HG02571 (cell line): ENCODE measurements around the gene MPZL1.

Experiments
- ATAC-seq: cut with Tn5 transposase; IDR thresholded peaks from one replicate; pipeline ENCODE4 v1.9.1; 2021; ENCODE audit warnings: mild to moderate bottlenecking, moderate library complexity; ENCODE audit not compliant: unreplicated experiment

MPZL1 gene

DNA sequence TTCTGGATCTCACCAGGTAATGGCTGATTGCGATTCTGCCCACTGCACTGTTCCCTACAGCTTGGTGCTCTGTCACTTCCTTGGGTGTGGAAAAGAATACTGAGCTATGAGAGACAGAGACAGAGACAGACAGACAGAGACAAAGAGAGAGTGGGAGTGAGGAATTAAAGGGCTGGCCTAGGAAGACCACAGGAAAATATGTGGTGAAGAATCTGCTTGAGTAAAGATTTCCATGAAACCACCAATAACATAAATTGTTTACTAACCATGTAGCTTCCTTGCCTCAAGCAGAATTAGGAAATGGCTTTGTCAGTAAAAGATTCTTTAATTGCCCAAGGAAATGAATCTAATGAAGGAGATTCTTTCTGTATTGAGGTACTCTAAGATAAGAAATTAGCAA, 54.4 kb downstream of the MPZL1 start:
- no peak for ATAC-seq

DNA sequence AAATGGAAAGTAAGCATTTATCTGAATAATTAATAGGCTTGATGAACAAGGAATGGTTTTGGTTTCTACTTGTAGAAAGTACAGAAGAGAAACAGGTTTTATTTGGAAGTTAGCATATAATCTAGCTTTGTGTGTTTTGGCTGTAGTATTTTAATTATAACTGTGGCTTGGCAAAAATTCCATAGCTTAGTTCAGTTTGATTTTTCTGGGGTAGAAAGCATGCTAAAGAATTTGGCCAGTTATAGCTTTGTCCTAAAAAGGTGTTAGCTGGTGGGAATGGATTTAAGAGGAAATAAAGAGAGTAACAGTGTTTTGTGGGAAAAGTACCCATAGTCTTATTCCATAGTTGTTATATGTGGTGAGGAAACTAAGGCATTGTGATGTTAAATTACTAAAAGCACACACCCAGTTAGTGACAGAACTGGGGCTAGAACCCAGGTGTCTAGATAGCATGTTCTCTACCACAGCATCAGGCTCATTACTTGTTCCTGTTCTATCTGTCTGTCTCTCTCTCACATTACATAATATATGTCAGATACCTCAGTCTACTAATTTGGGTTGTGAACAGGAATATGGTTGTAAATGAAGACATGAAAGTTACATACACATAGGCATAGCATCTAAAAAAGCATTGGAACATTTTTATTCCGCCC, 55.0 kb downstream of the MPZL1 start:
- ATAC-seq = no peak

DNA sequence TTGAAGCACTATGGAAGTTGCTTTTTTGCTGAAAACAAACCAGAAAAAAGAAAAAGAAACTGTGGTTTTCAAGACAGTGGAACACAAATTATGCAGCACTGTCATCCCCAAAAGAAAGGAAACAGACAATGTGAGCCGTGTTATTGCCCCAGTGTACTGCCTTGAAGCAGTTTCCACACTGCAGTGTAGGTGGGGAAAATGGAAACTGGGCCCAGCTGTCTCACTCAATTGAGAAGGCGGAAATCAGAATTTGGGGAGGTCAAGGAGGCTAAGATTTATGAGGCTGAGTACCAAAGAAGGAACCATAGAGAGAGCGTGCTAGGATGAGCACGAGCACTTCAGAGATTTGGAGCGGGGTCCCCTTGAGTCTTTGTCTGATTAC, 55.5 kb downstream of the MPZL1 start:
- no peak for ATAC-seq

DNA sequence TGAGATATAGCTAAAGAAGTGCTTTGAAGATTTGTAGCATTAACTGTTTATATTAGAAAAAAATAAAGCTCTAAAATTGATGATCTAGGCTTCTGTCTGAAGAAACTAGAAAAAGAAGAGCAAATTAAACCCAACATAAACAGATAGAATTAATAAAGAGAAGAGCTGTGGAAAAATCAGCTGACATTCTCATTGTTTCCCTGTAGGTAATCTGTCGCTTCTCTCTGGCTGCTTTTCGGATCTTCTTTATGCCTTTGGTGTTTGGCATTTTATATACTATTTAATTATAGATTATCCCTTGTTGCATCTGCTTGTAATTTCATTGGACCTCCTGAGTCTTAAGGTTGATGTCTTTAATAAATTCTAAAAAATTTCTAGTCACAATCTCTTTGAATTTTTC, 59.8 kb downstream of the MPZL1 start:
- ATAC-seq = no peak

DNA sequence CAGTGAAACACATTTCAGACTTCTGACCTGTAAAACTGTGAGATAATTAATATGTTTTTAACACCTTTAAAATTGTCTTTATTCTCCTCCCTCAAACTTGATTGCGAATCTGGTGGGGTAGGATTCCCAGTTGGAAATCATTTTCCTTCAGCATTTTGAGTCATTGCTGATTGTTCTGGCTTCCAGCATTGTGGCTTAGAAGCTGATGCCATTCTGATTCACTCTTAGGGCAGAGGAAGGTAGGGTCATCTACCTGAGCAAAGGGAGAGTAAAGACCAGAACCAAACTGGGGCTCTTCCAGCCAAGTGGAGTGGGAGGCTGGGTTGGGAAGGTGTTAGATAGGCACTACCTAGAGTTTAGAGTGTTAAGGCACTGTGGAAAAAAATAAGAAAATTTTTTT, 61.2 kb downstream of the MPZL1 start:
- ATAC-seq = no peak

DNA sequence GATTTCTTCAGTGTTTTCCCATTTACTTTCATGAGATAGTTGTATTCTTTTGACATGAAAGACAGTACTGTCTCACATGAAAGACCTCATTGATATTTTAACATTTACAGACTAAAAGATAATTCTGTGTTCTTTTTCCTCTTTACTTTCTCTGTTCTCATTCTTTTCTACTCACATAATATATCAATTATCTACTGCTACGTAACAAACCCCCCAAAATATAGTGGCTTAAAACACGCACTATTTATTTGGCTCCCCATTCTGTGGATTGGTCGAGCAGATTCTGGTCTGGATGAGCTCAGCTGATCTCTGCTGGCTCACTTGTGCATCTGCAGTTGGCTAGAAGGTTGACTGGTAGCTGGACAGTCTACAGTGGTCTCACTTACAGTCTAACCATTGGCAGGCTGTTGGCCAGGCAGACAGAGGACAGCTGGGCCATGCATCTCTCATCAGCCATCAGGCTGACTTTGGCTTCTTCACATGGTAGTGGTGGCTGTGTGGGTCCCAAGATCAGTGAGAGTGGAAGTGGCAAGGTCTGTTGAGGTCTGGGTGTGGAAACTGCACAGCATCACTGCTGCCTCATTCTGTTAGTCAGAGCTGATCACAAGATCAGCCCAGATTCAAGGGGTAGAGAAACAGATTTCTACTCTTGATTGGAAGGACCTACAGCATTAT, 63.2 kb downstream of the MPZL1 start:
- no peak for ATAC-seq

DNA sequence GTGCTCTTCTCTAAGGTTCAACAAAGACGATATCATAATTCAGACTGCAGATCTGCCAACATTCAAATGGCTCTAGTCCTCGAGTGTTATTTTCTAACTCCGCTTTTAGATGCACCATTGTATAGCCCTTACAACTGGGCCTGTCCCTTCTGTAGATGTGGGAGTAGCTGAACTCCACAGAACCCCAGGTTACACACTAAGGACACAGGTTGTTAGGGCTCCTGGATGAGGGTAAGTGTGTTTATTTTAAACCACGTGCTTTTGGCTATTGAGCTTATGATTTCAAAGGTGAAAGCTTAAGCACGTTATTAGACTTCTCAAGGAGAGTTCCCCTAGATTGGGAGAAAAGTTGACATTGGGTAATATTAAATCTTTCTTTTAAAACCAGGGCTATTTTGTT, 64.7 kb downstream of the MPZL1 start:
- no peak for ATAC-seq

DNA sequence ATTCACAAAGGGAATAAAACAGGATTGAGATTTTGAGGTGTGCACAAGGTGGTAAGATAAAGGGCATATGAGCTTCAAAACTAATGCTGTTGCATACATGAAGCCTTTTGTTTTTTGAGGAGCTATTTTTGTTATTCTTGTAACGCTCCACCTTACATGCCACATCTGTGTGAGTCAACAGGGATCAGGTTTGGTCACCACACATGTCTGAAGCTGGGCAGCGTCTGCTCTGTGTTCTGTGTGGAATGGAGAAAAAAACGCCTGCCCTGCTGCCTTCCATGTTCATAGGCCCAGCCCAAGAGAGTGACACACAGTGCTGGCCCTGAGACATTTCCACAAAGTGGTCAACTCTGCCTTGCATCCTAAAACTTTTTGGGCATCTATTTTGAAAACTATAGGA, 67.7 kb downstream of the MPZL1 start:
- ATAC-seq = no peak

DNA sequence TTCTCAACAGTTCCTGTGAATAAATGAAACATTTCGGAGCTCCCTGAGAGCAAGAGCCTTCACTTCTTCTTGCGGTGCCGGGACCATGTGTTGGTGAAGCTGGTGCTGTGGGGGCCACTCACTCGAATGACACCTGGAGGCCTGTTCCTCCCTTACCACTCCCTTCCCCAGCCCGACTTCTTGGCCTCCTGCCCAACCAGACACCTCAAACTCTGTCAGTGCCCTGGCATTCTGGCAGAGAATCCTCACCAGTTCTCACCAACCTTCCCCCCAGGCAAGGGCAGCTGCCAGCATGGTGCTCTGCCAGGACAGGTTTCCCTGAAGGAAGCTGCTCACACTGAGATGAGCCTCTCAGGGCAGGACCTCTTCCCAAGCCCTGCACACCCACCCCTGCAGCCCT, 68.3 kb downstream of the MPZL1 start:
- no peak for ATAC-seq

DNA sequence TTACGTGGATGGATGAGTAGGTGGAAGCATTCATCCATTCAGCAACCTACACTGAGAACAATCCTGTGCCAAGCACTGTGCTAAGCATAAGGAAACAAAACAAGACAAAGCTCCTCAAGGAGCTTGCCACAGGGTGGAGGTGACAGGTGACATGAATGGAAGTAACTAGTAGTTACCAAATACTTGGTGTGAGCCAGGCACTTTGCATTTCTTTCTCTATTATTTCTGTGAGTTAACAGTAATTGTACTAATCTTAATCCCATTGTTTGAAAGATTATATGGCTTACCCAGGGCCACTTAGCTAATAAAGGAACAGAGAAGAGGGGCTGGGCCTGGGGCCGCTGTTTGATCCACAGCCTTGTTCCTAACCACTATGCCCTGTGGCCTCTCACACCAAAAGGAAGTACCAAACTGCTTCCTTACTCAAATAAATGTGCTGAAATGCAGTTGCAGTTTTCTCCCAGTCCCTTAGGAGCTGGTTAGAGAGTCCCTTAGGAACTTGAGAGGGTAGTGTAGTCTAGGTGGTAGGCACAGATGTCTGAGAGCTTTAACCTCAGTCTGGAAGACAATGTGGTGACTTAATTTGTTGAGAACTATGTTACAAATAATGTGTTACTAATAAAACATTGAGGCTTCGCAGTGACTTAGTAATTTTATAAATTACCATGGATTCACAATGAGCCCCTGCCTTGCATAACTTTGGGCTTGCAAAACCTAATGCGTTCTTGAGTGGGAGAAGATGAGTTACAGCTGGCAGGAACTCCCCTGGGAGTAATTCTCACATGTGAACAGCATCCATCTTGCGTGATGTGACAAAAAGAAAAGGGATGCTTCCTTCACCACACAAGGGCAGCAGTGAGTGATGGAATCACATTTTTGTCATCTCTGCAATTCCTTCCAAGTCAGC, 69.8 kb downstream of the MPZL1 start:
- ATAC-seq = no peak

DNA sequence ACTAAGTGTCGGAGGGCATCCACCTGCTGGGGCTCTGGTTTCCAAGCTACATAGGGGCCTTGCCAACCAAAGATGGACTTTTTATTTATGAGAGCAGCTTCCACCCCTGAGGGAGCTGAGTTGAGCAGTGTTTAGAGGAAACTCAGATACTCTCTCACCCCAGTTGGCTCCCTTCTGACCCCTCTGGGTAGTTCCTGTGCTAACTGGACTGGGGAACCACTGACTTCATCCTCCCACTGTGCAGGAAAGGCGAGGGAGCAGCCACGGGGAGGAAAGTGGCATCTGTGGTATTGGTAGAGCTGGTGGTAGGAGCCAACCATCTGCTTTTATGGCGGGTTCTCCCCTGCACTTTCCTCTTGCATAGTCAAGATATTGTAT, 70.4 kb downstream of the MPZL1 start:
- ATAC-seq = no peak

DNA sequence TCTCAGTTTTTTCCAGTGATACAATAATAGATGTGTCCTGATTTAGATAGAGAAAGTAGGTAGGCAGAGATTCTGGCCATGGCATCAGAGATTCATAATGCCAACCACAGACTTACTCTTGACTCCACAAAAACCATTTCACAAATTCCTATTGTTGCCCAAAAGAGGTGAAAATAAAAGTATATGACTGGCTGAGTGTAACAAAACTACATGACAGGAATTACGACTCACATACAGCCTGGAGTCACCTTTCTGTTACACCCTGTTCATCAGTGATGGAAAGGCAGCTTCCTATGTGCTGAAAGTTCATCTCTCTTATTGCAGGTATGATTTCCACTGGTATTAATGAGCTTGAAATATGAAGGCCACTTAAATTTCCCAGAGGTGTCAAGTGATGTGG, 72.3 kb downstream of the MPZL1 start:
- no peak for ATAC-seq

DNA sequence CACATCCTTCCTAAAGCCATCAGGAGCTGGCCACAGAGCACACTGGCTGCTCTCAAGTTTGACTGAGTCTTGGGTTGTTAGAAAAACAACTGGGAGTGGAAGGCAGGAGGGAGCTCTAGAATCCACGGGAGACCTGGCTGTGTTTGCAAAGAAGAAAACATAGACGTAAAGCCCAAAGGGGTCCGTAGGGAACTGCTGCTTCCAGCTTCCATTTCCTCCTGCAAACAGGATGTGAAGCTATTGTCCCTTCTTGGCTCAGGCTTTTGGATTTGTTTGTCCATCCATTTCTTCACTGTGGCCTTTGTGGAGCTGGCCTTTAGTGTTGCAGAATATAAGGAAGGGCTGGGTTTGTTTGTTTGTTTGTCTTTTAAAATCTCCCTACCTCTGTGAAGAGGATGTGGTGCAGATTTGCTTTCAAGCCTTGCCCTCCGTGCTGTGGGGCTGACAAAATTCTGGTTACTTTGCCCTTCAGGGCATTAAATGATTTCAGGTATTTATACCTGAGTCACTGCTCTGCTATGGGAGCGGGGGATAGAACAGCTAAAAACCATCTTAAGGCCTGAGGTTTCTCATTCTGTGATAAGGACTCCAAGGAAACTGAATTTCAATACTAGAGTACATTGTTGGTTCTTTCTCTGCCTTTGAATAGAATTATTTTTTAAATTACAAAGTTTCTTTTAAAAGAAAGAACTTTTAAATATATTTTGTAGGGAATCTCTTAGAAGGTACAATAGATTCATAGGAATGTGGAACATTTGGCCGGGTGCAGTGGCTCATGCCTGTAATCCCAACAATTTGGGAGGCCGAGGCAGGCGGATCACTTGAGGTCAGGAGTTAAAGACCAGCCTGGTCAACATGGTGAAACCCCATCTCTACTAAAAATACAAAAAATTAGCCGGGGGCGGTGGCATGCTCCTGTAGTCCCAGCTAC, 74.3 kb downstream of the MPZL1 start:
- no peak for ATAC-seq

DNA sequence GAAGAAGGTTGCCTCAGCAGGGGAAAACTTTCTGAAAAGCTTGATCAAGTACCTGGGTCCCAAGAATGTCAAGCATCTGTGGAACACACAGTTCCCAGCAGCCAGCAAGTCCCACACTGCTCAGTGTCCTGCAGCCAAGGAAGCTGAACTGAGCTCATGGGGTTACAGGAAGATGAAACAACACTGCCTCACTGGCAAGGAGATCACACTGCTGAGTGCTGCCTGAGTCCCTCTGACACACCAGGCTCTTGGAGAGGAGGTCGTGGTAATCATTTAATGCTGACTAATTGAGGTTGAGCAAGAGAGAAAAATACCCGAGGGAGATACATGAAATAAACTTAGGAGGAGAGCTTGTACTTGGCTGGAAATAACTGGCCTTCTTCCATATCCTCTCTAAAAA, 75.2 kb downstream of the MPZL1 start:
- no peak for ATAC-seq

DNA sequence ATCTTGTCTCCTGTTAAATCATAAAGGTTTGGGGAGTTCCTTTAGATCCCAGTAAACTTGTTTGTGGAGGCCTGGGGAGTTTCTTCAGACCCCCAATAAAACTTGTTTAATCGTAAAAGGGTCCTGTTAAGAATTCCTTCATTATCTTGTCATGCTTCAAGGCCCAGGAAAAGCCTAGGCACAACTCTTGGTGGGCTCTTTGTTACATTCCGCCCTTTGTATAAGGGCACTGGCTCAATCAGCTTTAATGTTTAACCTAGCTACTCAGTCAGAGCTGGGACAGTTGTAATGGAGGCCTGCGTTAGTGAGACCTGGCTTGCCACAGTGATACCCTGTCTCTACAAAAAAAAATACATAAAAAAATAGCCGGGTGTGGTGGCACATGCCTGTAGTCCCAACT, 77.2 kb downstream of the MPZL1 start:
- no peak for ATAC-seq

DNA sequence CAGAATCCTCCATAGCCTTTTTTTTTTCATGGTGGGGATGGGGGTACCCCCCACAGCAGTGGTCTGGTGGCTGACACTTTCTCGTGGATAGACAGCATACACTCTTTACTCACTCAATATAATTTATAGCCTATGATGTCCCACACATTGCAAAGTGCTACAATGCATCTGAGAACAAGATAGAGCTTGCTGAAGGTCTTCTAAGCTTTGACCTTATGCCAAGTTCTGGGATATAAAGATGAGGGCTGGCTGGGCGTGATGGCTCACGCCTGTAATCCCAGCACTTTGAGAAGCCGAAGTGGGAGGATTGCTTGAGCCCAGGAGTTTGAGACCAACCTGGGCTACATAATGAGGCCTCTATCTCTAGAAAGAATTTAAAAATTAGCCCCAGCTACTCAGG, 78.0 kb downstream of the MPZL1 start:
- no peak for ATAC-seq

DNA sequence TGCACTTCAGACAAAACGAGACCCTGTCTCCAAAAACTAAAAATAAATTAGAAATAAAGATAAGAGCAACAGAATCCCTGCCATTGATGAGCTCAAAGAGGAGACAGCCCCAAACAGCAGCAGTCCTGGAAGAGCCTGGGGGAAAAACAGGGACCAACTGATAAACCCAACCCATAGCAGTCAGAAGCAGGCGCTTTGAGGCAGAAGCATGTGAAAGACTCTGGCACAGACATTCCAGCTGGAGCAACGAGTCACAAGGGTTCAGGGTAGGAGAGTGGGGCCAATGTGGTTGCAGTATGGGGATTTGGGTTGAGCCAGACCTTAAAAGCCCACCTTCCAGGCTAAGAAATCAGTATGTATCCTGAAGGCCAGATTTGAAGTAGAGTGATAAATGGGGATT, 78.5 kb downstream of the MPZL1 start:
- no peak for ATAC-seq

DNA sequence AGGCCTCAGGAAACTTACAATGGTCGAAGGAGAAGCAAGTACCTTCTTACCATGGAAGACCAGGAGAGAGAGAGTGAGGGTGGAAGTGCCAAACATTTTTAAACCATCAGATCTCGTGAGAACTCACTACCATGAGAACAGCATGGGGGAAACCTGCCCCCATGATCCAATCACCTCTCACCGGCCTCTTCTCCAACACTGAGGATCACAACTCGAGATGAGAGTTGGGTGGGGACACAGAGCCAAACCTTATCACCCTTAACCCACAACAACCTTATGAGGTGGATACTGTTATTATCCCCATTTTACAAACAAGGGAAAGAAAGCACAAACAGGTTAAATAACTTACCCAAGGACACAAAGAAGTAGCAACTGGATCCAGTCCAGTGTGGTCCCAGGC, 80.5 kb downstream of the MPZL1 start:
- no peak for ATAC-seq

DNA sequence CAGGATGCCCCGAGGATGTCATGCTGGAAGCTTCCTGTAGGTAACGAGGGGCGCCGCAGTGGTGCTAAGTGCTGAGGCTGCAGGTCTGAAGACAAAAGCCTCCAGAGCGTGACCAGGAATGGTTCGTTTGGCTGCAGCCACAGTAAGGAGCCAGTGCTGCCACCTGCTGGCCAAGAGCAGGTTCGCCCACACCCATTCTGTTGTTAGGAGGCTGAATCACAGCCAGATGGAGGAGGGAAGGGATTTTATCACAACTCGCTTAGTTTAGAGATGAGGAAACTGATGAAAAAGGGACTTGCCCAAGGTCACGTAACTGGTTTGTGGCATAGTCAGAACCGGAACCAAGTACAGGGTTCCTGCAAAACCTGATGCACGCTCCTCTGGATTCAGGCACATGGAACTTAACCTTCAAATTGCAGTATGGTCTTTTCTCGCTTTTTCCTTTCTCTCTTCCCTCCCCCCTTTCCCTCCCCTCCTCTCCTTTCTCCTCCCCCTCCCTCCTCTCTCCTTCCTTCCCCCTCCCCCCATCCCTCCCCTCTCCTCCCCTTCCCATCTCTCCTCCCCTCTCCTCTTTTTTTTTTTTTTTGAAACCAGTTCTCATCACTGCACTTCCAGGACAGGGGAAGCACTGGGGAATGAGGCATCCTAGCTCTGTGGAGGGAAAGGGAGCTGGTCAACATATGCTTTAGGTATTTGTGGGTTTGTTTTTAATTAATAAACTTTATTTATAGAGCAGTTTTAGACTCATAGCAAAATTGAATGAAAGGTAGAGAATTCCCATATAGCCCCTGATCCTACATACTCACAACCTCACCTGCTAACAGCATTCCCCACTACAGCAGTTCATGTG, 81.8 kb downstream of the MPZL1 start:
- peak; percentile 96 for ATAC-seq

DNA sequence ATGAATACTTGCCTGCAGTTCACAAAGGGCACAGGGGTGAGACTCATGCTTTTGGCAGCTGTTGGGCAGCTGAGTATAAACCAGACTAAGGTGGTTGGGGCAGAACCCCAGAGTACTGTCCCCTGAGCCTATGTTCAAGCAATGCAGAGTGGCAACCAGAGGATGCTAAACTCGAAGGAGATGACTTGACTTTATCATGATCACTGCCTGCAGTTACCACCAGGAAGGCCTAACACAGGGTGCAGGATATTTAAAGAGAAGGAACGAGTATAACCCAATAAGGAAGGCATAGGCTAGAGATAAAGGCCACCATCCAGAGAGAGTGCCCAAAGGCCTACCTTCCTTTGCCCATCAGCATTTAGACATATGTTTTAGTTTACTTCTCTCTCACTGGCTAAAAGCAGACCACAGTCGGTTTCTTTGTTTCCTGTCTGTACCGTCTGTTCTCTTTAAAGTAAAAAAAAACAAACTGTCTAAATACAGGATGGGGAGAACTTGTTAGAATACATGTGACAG, 83.3 kb downstream of the MPZL1 start:
- no peak for ATAC-seq
